HG02642 (cell line): Measurements from ENCODE around the gene CRK.

ENCODE experiments used
- ATAC-seq: cut with Tn5 transposase; IDR thresholded peaks from one replicate; pipeline ENCODE4 v1.9.1; 2021; ENCODE audit warnings: mild to moderate bottlenecking; ENCODE audit not compliant: unreplicated experiment, poor library complexity

Gene CRK

GRCh38 chr17:1455797-1456599 is at the start of gene CRK:
Gene CRK (minus strand): TSS chr17:1456232. CDS start chr17:1456117, 115 bp downstream.
- ATAC-seq = peak; percentile 87

DNA sequence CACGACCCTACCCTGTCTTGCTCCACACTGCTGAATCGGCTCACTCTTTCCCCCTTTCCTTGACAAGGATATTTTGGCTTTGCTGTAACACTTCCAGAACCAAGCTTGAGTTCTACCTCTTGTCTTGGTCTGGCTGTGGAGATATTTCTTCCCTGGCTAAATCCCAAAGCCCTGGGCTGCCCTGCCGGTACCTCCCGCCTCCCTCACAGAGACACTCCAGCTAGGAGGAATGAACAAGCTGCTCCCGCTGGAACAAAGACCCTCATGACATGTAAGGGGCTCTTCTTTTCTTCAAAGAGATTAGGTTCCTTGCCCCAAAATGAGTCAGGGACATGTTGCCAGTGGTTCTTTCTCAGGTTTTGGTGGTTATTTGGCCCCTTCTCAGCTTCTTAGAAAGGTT is 49.6 kb upstream of the CRK start:
- no peak for ATAC-seq

DNA sequence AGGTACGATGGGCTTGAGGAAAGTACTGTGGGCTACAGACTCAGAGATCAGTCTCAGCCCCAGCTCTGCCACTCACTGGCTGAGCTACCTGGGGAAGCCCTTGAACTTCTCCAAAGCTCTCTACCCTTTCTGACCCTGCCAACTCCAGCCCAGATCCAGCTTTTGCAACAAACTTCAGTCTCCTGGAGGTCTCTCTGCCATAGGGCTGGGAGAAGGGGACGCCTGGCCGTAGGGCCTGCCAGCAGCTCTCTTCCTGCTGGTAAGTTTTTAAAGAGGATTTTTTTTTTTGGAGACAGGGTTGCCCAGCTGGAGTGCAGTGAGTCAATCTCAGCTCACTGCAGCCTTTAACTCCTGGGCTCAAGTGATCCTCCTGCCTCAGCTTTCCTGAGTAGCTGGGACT is 48.8 kb upstream of the CRK start:
- no peak for ATAC-seq

DNA sequence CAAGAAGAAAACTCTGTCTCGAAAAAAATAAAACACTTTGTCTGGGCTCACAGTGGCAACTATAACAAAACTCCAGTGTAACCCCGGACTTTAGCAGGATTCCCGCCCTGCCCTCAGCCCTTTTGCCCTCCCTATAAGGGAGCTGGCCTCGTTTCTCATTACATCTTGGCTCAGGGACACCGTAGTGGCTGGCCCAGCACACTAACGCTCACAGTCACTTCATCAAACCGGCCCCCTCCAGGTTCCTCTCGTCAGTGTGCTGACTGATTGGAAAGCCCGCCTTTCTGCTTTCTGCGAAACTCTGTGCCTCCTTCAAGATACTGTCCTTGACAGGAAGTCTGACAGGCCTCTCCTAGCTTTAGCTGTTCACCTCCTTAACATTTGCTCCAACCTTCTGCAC is 47.7 kb upstream of the CRK start:
- no peak for ATAC-seq

GRCh38 chr17:1498869-1499268 is 42.8 kb upstream of the CRK start:
- ATAC-seq = no peak

DNA sequence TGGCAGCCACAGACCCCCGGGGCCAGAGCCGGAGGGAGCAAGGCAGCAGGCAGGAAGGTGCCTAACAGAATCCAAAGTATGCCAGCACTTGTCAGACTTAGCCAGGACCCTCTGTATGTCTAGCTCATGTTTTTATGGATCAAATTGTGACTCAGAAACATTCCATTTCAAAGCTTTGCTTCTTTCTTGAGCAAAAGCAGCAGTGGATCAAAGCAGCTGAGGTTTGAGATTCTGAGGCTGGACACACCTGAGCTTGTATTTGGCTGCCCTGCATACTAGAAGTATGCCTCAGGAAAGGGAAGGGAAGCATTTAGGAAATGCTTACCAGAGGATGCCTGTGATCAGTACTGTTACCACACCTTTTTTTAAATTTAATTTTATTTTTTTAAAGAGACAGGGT is 42.2 kb upstream of the CRK start:
- no peak for ATAC-seq

GRCh38 chr17:1497831-1498230 is 41.8 kb upstream of the CRK start:
- no peak for ATAC-seq

- ATAC-seq = no peak
Measured at GRCh38 chr17:1496869-1497268, 40.8 kb upstream of the CRK start.

DNA sequence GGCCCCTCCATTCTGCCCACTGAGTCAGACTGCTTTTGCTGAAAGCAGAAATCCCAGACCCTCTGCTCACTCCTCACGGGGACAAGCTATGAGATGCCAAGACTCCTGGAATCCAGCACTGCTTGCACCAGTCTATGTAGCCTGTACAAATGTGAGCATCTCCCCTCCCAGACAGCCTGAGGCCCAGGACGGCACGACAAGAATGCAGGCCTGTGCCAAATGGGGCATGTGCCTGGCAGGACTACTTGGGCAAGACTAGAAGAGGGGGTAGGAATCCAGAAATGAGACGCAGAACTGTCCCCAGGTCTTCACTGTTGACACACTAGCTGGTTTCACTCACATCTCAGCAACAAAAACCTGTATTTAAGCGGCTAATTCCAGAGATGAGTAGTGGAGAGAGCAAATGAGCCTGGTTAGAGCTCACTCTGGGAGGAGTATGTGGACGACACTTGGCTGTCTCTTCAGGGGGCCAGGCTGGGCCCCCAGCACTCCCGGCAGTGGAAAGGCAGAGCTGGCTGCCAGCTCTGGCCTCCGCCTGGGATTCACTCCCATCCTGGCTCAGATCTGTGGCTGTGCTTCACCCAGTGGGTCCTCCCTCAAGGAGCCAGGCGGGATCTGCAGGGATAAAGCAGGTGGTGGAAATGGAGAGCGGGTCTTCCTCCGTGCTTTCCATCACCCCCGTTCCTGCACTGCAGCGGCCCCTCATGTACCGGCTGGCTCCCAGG is 39.4 kb upstream of the CRK start:
- no peak for ATAC-seq

GRCh38 chr17:1494736-1495253 is 38.8 kb upstream of the CRK start:
- no peak for ATAC-seq

- no peak for ATAC-seq
Measured at GRCh38 chr17:1494203-1494602, 38.2 kb upstream of the CRK start.

- no peak for ATAC-seq
Measured at GRCh38 chr17:1493291-1493980, 37.4 kb upstream of the CRK start.

GRCh38 chr17:1492249-1493206 is 36.5 kb upstream of the CRK start, which contains the start of gene MYO1C:
Gene MYO1C (minus strand): TSS chr17:1492686. CDS start chr17:1492487, 199 bp downstream.
- ATAC-seq = no peak

GRCh38 chr17:1491443-1492248 is 35.6 kb upstream of the CRK start:
- peak; percentile 53 for ATAC-seq

DNA sequence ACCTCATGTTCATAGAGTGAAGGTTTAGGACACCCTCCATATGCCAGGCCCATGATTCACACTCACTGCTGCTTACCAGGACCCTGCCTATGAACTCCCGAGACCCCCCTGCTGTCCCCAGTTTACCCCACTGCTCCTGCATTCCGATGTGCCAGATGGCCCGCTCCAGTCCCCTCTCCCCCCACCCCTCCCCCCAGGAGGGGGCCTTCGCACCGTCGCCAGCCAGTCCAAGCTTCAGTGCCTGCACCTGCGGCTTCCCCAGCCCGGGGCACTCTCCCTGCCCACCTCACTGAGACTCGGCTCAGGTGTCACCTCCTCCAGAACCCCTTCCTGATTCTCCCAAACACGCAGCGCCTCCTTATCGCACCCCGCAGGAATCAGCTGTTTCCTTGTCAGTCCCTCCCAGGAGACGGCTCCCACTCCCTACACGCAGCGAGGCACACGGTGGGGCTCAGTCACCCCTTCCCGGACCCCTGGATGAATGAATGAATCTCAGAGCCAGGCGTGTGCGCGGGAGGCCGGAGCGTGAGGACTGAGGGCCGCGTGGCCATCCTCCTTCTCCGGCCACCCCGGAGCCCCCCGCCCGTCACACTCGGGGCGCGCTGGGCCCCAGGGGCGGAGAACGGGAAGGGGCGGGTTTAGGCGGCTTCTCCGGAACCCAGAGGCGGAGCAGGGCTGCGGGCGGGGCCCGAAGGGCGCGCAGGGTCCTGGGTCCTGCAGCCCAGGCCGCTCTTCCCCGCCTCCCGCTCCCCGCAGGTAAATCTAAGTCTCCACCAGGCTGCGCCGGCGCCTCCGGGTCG is 34.8 kb upstream of the CRK start:
- ATAC-seq = peak; percentile 50

- no peak for ATAC-seq
Measured at GRCh38 chr17:1488826-1489270, 32.8 kb upstream of the CRK start.

DNA sequence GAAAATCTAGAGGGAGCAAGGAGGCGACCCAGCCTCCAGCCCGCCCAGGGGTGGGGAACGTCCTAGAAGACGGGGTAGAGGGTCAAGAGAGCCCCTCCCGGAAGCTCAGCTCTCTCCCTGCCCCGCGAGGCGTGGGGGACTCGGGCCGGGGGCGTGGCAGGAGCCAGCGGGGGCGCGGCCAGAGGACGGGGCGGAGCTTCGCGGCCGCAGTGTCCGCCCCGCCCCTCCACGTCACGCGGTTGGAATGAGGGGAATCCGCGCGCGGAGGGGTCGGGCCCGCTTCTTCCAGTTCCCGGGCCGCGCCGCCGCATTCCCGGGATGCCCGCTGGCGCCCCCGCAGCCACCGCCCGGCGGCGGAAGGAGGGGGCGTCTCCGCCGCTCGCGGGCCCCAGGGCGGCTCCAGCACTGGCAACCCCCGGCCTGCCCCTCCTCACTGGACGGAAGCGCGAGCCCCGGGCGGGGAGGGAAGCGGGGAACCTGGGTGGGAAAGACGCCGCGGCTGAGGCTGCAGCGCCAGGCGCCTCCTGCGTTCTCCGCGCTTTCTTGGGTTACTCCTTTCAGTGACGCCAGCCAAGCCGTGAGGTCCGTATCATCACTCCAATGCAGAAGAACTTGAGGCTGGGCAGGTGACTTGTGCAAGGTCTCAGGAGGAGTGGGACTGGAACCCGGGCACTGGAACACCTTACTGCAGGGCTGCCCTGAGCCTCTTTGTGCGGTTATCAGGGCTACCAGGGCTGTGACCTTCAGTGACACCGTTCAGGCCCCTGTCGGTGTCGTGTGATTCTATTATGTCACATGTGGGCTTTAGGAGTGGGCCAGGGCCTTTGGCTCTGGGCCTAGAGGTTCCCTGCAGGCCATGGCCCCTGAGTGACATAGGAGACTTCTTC is 32.1 kb upstream of the CRK start:
- ATAC-seq = peak; percentile 33
